ENCODE data around the gene OR4D11. TPM values are rescaled to one million over a fixed set of nuclear protein-coding genes. Genes with fewer than 3 reads are reported as not detected.
A peak's percentile ranks its signal among the peaks of the same experiment; 100 is the strongest.
"Not testable (repeated sequence)": the region's sequence is repeated elsewhere in the genome, so short reads cannot be mapped to it uniquely, and the experiment has no call there.

Gene OR4D11
- polyA plus RNA-seq, 4 donors = not detected

GRCh38 chr11:59542142-59542810 is 38.9 kb downstream of the OR4D11 start:
- H3K4me3 ChIP-seq (ENCODE audit: low read depth in 1 of 3, low read length in 3 of 3) = no peak overlapping the region
- no peaks in the 10 kb centered on the region for H3K4me1 ChIP-seq (ENCODE audit: control insufficient read depth in 3 of 3, insufficient read depth in 2 of 3, low read depth in 1 of 3, low read length in 2 of 3)
- no peaks in the 10 kb centered on the region for H3K27me3 ChIP-seq (ENCODE audit: control insufficient read depth in 3 of 3, insufficient read depth in 3 of 3, low read length in 3 of 3)
- H3K36me3 ChIP-seq (ENCODE audit: control insufficient read depth in 3 of 3, insufficient read depth in 2 of 3, low read depth in 1 of 3, low read length in 3 of 3) = no peaks in the 10 kb centered on the region
- H3K9me3 ChIP-seq (ENCODE audit: control insufficient read depth in 2 of 2, insufficient read depth in 1 of 2, low read depth in 1 of 2, low read length in 1 of 2) = no peaks in the 10 kb centered on the region
- DNase-seq (no peak), FAIRE-seq (no peak)
- WGBS, 3 donors = 69 to 82% (median 81%) methylated on average over 3 of the region's 3 CpGs
- no peak overlapping the region for H3K27ac ChIP-seq (ENCODE audit: low read depth in 1 of 3, low read length in 2 of 3)

- H3K4me3 ChIP-seq (ENCODE audit: low read depth in 1 of 3, low read length in 3 of 3); DNase-seq; H3K36me3 ChIP-seq (ENCODE audit: control insufficient read depth in 3 of 3, insufficient read depth in 2 of 3, low read depth in 1 of 3, low read length in 3 of 3); H3K27me3 ChIP-seq (ENCODE audit: control insufficient read depth in 3 of 3, insufficient read depth in 3 of 3, low read length in 3 of 3); FAIRE-seq; H3K27ac ChIP-seq (ENCODE audit: low read depth in 1 of 3, low read length in 2 of 3); H3K9me3 ChIP-seq (ENCODE audit: control insufficient read depth in 2 of 2, insufficient read depth in 1 of 2, low read depth in 1 of 2, low read length in 1 of 2); H3K4me1 ChIP-seq (ENCODE audit: control insufficient read depth in 3 of 3, insufficient read depth in 2 of 3, low read depth in 1 of 3, low read length in 2 of 3): not testable (repeated sequence)
- WGBS, 3 donors = 85 to 86% (median 86%) methylated on average over 3 of the region's 3 CpGs
Measured at GRCh38 chr11:59543713-59544112, 40.3 kb downstream of the OR4D11 start.

GRCh38 chr11:59544869-59545178 is 41.4 kb downstream of the OR4D11 start:
- WGBS, 3 donors = 79 to 83% (median 80%) methylated on average over 3 of the region's 3 CpGs
- FAIRE-seq = no peak

GRCh38 chr11:59545179-59546020 is 42.0 kb downstream of the OR4D11 start:
- Histone ChIP-seq H3K4me1 (ENCODE audit: control insufficient read depth in 3 of 3, insufficient read depth in 2 of 3, low read depth in 1 of 3, low read length in 2 of 3) (no peaks in the 10 kb centered on the region), H3K27ac (ENCODE audit: low read depth in 1 of 3, low read length in 2 of 3) (no peak overlapping the region), H3K9me3 (ENCODE audit: control insufficient read depth in 2 of 2, insufficient read depth in 1 of 2, low read depth in 1 of 2, low read length in 1 of 2) (no peaks in the 10 kb centered on the region), H3K36me3 (ENCODE audit: control insufficient read depth in 3 of 3, insufficient read depth in 2 of 3, low read depth in 1 of 3, low read length in 3 of 3) (no peaks in the 10 kb centered on the region), H3K27me3 (ENCODE audit: control insufficient read depth in 3 of 3, insufficient read depth in 3 of 3, low read length in 3 of 3) (no peaks in the 10 kb centered on the region), H3K4me3 (ENCODE audit: low read depth in 1 of 3, low read length in 3 of 3) (no peak overlapping the region)
- DNase-seq (no peak), FAIRE-seq (no peak)
- WGBS, 3 donors = 92 to 94% (median 92%) methylated on average over 24 of the region's 24 CpGs

More at GRCh38 chr11:59544869-59545178, 41.4 kb downstream of the OR4D11 start:
- Histone ChIP-seq H3K27me3 (ENCODE audit: control insufficient read depth in 3 of 3, insufficient read depth in 3 of 3, low read length in 3 of 3) (no peaks in the 10 kb centered on the region), H3K4me3 (ENCODE audit: low read depth in 1 of 3, low read length in 3 of 3) (no peak overlapping the region), H3K36me3 (ENCODE audit: control insufficient read depth in 3 of 3, insufficient read depth in 2 of 3, low read depth in 1 of 3, low read length in 3 of 3) (no peaks in the 10 kb centered on the region), H3K27ac (ENCODE audit: low read depth in 1 of 3, low read length in 2 of 3) (no peak overlapping the region), H3K4me1 (ENCODE audit: control insufficient read depth in 3 of 3, insufficient read depth in 2 of 3, low read depth in 1 of 3, low read length in 2 of 3) (no peaks in the 10 kb centered on the region), H3K9me3 (ENCODE audit: control insufficient read depth in 2 of 2, insufficient read depth in 1 of 2, low read depth in 1 of 2, low read length in 1 of 2) (no peaks in the 10 kb centered on the region)
- no peak for DNase-seq

GRCh38 chr11:59547605-59548308 is 44.4 kb downstream of the OR4D11 start:
- not testable (repeated sequence) for H3K4me1 ChIP-seq (ENCODE audit: control insufficient read depth in 3 of 3, insufficient read depth in 2 of 3, low read depth in 1 of 3, low read length in 2 of 3); H3K27ac ChIP-seq (ENCODE audit: low read depth in 1 of 3, low read length in 2 of 3); DNase-seq; H3K36me3 ChIP-seq (ENCODE audit: control insufficient read depth in 3 of 3, insufficient read depth in 2 of 3, low read depth in 1 of 3, low read length in 3 of 3); FAIRE-seq; H3K9me3 ChIP-seq (ENCODE audit: control insufficient read depth in 2 of 2, insufficient read depth in 1 of 2, low read depth in 1 of 2, low read length in 1 of 2); H3K4me3 ChIP-seq (ENCODE audit: low read depth in 1 of 3, low read length in 3 of 3); H3K27me3 ChIP-seq (ENCODE audit: control insufficient read depth in 3 of 3, insufficient read depth in 3 of 3, low read length in 3 of 3)
- 81 to 86% (median 81%) methylated on average over 5 of the region's 5 CpGs for WGBS, 3 donors

GRCh38 chr11:59548309-59548656 is 44.9 kb downstream of the OR4D11 start:
- DNase-seq = no peak
- WGBS, 3 donors = 96 to 97% (median 97%) methylated on average over 5 of the region's 5 CpGs

GRCh38 chr11:59550368-59550841 is 47.0 kb downstream of the OR4D11 start:
- no peaks in the 10 kb centered on the region for H3K4me1 ChIP-seq (ENCODE audit: control insufficient read depth in 3 of 3, insufficient read depth in 2 of 3, low read depth in 1 of 3, low read length in 2 of 3)
- peak overlapping the region; percentile 36 to 73 (median 44) for H3K4me3 ChIP-seq (ENCODE audit: low read depth in 1 of 3, low read length in 3 of 3)
- no peak for FAIRE-seq
- DNase-seq = peak; percentile 83 to 92
- peak overlapping the region; percentile 53 to 85 (median 82) for H3K27ac ChIP-seq (ENCODE audit: low read depth in 1 of 3, low read length in 2 of 3)
- 0 to 1% (median 1%) methylated on average over 31 of the region's 31 CpGs for WGBS, 3 donors
- H3K9me3 ChIP-seq (ENCODE audit: control insufficient read depth in 2 of 2, insufficient read depth in 1 of 2, low read depth in 1 of 2, low read length in 1 of 2) = no peaks in the 10 kb centered on the region
- H3K27me3 ChIP-seq (ENCODE audit: control insufficient read depth in 3 of 3, insufficient read depth in 3 of 3, low read length in 3 of 3) = no peaks in the 10 kb centered on the region
- H3K36me3 ChIP-seq (ENCODE audit: control insufficient read depth in 3 of 3, insufficient read depth in 2 of 3, low read depth in 1 of 3, low read length in 3 of 3) = no peaks in the 10 kb centered on the region

More at GRCh38 chr11:59548309-59548656, 44.9 kb downstream of the OR4D11 start:
- H3K27me3 ChIP-seq (ENCODE audit: control insufficient read depth in 3 of 3, insufficient read depth in 3 of 3, low read length in 3 of 3) = no peaks in the 10 kb centered on the region
- no peak overlapping the region for H3K4me3 ChIP-seq (ENCODE audit: low read depth in 1 of 3, low read length in 3 of 3)
- H3K27ac ChIP-seq (ENCODE audit: low read depth in 1 of 3, low read length in 2 of 3) = no peak overlapping the region
- H3K36me3 ChIP-seq (ENCODE audit: control insufficient read depth in 3 of 3, insufficient read depth in 2 of 3, low read depth in 1 of 3, low read length in 3 of 3) = no peaks in the 10 kb centered on the region
- H3K4me1 ChIP-seq (ENCODE audit: control insufficient read depth in 3 of 3, insufficient read depth in 2 of 3, low read depth in 1 of 3, low read length in 2 of 3) = no peaks in the 10 kb centered on the region
- no peak for FAIRE-seq
- no peaks in the 10 kb centered on the region for H3K9me3 ChIP-seq (ENCODE audit: control insufficient read depth in 2 of 2, insufficient read depth in 1 of 2, low read depth in 1 of 2, low read length in 1 of 2)

GRCh38 chr11:59550842-59551658 is 47.7 kb downstream of the OR4D11 start:
- H3K9me3 ChIP-seq (ENCODE audit: control insufficient read depth in 2 of 2, insufficient read depth in 1 of 2, low read depth in 1 of 2, low read length in 1 of 2) = no peaks in the 10 kb centered on the region
- 0 to 3% (median 2%) methylated on average over 34 of the region's 34 CpGs for WGBS, 3 donors
- no peak for FAIRE-seq
- H3K4me3 ChIP-seq (ENCODE audit: low read depth in 1 of 3, low read length in 3 of 3) = peak overlapping the region; percentile 36 to 73 (median 44)
- H3K27ac ChIP-seq (ENCODE audit: low read depth in 1 of 3, low read length in 2 of 3) = peak overlapping the region; percentile 53 to 85 (median 82)
- H3K36me3 ChIP-seq (ENCODE audit: control insufficient read depth in 3 of 3, insufficient read depth in 2 of 3, low read depth in 1 of 3, low read length in 3 of 3) = no peaks in the 10 kb centered on the region
- H3K4me1 ChIP-seq (ENCODE audit: control insufficient read depth in 3 of 3, insufficient read depth in 2 of 3, low read depth in 1 of 3, low read length in 2 of 3) = no peaks in the 10 kb centered on the region
- DNase-seq = peak; percentile 80 to 88
- no peaks in the 10 kb centered on the region for H3K27me3 ChIP-seq (ENCODE audit: control insufficient read depth in 3 of 3, insufficient read depth in 3 of 3, low read length in 3 of 3)

Measured in small intestine (tissue), 7 donors.